Measurements from ENCODE around the gene MAP3K13. TPM values are rescaled to one million over a fixed set of nuclear protein-coding genes. Genes with fewer than 3 reads are reported as not detected.
"Not testable (repeated sequence)": the region's sequence is repeated elsewhere in the genome, so short reads cannot be mapped to it uniquely, and the experiment has no call there.

The MAP3K13 gene
- total RNA-seq, 4 donors from 2014 or later, result 12.8 to 44.9 (median 19.6) TPM

DNA sequence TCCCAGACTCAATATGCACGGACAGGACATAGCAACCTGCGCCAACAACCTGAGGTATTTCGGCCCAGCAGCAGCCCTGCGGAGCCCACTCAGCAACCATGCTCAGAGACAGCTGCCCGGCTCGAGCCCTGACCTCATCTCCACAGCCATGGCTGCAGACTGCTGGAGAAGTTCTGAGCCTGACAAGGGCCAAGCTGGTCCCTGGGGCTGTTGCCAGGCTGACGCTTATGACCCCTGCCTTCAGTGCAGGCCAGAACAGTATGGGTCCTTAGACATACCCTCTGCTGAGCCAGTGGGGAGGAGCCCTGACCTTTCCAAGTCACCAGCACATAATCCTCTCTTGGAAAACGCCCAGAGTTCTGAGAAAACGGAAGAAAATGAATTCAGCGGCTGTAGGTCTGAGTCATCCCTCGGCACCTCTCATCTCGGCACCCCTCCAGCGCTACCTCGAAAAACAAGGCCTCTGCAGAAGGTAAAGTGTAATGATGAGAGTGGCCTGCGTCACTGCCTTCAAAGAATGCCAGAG lies 110.4 kb downstream of the MAP3K13 start:
- no peak for DNase-seq (ENCODE audit: extremely low spot score)
- TF ChIP-seq CTCF (IDR thresholded peaks at IDR 0.05), result no peak
- no peak for TF ChIP-seq EP300 (IDR thresholded peaks at IDR 0.05)
- TF ChIP-seq POLR2A (IDR thresholded peaks at IDR 0.05; ENCODE audit: low read depth), result no peak
- no peaks in the 10 kb centered on the region for H3K4me1 ChIP-seq
- no peaks in the 10 kb centered on the region for H3K27me3 ChIP-seq
- no peak overlapping the region for H3K27ac ChIP-seq (replicated peaks in 1 of 4)
- WGBS, result 94% methylated on average over 13 of the region's 15 CpGs
- no peaks in the 10 kb centered on the region for H3K9me3 ChIP-seq
- H3K36me3 ChIP-seq, result peaks cover 5 to 64% (median 37%) of the 10 kb centered on the region in 4 donors
- intact Hi-C loops (cut with DNase I), result no loop called here
- no peak overlapping the region for H3K4me3 ChIP-seq

DNA sequence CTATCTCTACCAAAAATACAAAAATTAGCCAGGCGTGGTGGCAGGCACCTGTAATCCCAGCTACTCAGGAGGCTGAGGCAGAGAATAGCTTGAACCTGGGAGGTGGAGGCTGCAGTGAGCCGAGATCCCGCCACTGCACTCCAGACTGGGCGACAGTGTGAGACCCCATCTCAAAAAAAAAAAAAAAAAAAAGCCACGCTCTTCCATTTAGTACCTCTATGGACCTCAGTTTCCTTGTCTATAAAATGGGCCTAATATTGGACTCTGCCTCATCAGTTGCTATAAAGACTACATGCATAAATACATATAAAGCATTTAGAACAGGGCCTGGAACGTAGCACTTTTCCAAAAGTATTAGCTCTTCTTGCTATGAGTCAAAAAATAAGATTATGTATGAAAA lies 112.0 kb downstream of the MAP3K13 start:
- intact Hi-C loops (cut with DNase I); H3K27ac ChIP-seq (replicated peaks in 1 of 4); H3K4me1 ChIP-seq; H3K4me3 ChIP-seq; H3K27me3 ChIP-seq; H3K9me3 ChIP-seq; DNase-seq (ENCODE audit: extremely low spot score): not testable (repeated sequence)
- 98% methylated on average over 6 of the region's 6 CpGs for WGBS
- peaks cover 5 to 61% (median 33%) of the 10 kb centered on the region in 4 donors for H3K36me3 ChIP-seq

DNA sequence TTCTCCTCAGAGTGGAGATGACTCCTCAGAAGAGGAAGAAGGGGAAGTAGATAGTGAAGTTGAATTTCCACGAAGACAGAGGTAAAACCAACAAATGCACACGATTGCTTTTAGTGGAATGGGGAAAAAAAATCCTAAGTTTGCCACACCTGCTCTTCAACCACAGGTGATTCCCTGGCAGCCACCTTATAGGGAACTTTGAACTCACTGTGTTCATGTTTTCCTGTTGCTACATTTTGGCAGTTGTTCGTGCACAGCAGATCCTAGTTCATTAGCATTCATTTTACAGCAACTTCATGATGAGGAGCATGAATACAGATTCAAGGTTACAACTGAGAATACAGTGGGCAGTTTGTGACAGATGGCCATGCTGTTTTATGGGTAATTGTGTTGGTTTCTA lies 114.4 kb downstream of the MAP3K13 start:
- no peak overlapping the region for H3K27ac ChIP-seq (replicated peaks in 1 of 4)
- H3K27me3 ChIP-seq, result no peaks in the 10 kb centered on the region
- H3K4me3 ChIP-seq, result no peak overlapping the region
- intact Hi-C loops (cut with DNase I), result no loop called here
- 85% methylated on average over 3 of the region's 3 CpGs for WGBS
- no peaks in the 10 kb centered on the region for H3K4me1 ChIP-seq
- peaks cover 5 to 78% (median 54%) of the 10 kb centered on the region in 4 donors for H3K36me3 ChIP-seq
- no peak for TF ChIP-seq EP300 (IDR thresholded peaks at IDR 0.05)
- no peak for TF ChIP-seq POLR2AphosphoS5 (IDR thresholded peaks at IDR 0.05)
- TF ChIP-seq CTCF (IDR thresholded peaks at IDR 0.05), result no peak
- TF ChIP-seq POLR2A (IDR thresholded peaks at IDR 0.05; ENCODE audit: low read depth), result no peak
- no peak for DNase-seq (ENCODE audit: extremely low spot score)
- H3K9me3 ChIP-seq, result no peaks in the 10 kb centered on the region

DNA sequence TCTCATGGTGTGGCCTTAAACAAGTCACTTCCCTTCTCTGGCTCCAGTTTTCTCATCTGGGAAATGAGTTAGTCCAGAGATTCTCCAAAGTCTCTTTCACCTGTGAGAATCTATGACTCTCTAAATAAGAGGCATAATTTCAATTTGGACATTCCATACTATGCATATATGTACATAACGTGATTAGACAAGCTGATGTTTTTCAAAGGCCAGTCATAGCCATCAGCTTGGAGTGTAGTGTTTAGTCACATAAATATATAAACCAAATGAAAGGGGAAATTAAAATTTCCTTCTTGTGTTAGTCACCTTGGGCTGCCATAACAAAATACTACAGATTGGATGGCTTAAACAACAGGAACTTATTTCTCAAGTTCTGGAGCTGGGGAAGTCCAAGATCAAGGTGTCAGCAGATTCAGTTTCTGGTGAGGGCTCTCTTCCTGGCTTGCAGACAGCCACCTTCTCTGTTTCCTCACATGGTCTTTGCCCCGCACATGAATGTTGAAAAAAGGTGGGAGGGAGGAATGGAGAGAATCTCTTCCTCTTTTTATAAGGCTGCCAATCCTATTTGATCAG lies 116.5 kb downstream of the MAP3K13 start:
- intact Hi-C loops (cut with DNase I), result no loop called here
- Histone ChIP-seq H3K36me3 (peaks cover 0 to 67% (median 42%) of the 10 kb centered on the region in 4 donors), H3K27ac (replicated peaks in 1 of 4) (no peak overlapping the region), H3K4me1 (no peaks in the 10 kb centered on the region), H3K27me3 (no peaks in the 10 kb centered on the region), H3K9me3 (no peaks in the 10 kb centered on the region), H3K4me3 (no peak overlapping the region)
- 91% methylated on average over 2 of the region's 2 CpGs for WGBS
- no peak for DNase-seq (ENCODE audit: extremely low spot score)
- TF ChIP-seq POLR2AphosphoS5 (IDR thresholded peaks at IDR 0.05), result no peak
- TF ChIP-seq POLR2A (IDR thresholded peaks at IDR 0.05; ENCODE audit: low read depth), result no peak
- TF ChIP-seq CTCF (IDR thresholded peaks at IDR 0.05), result no peak
- no peak for TF ChIP-seq EP300 (IDR thresholded peaks at IDR 0.05)

- peaks cover 0 to 86% (median 50%) of the 10 kb centered on the region in 4 donors for H3K36me3 ChIP-seq
- H3K4me3 ChIP-seq, result no peak overlapping the region
- no peaks in the 10 kb centered on the region for H3K9me3 ChIP-seq
- intact Hi-C loops (cut with DNase I), result no loop called here
- 81% methylated on average over 3 of the region's 3 CpGs for WGBS
- DNase-seq (ENCODE audit: extremely low spot score), result no peak
- no peaks in the 10 kb centered on the region for H3K27me3 ChIP-seq
- no peak overlapping the region for H3K27ac ChIP-seq (replicated peaks in 1 of 4)
- H3K4me1 ChIP-seq, result no peaks in the 10 kb centered on the region
- TF ChIP-seq POLR2AphosphoS5 (IDR thresholded peaks at IDR 0.05), result no peak
- TF ChIP-seq POLR2A (IDR thresholded peaks at IDR 0.05; ENCODE audit: low read depth), result no peak
- TF ChIP-seq EP300 (IDR thresholded peaks at IDR 0.05), result no peak
- TF ChIP-seq CTCF (IDR thresholded peaks at IDR 0.05), result no peak
Measured at GRCh38 chr3:185484296-185484695, 121.4 kb downstream of the MAP3K13 start.

Data from esophagus muscularis mucosa (tissue), 4 donors.